Loucy (cell line): Measurements from ENCODE around the gene PRDX1.
"Not testable (repeated sequence)": the region's sequence is repeated elsewhere in the genome, so short reads cannot be mapped to it uniquely, and the experiment has no call there.

Source experiments
- H2AFZ ChIP-seq: fragments of 200-600 bp; sonication (generic); 2 replicates; pipeline ENCODE4 v1.6.0; 2016; ENCODE audit warnings: antibody characterized with exemption, mild to moderate bottlenecking, low read length, moderate library complexity
- H3F3A ChIP-seq: fragments of 200-600 bp; 2 replicates; pipeline ENCODE4 v1.6.0; 2016; ENCODE audit warnings: antibody characterized with exemption, low read depth, mild to moderate bottlenecking
- H3K27me3 ChIP-seq: fragments of 200-600 bp; sonication (generic); 2 replicates; pipeline ENCODE4 v1.6.1; 2014; ENCODE audit warnings: low read length, mild to moderate bottlenecking; ENCODE audit not compliant: insufficient read depth, poor library complexity, severe bottlenecking
- H3K36me3 ChIP-seq: fragments of 200-600 bp; sonication (generic); 2 replicates; pipeline ENCODE4 v1.6.1; 2016; ENCODE audit warnings: low read length; ENCODE audit not compliant: insufficient read depth
- H3K4me1 ChIP-seq: fragments of 200-600 bp; sonication (generic); 2 replicates; pipeline ENCODE4 v1.5.1; 2014; ENCODE audit warnings: low read length, mild to moderate bottlenecking; ENCODE audit not compliant: insufficient read depth, poor library complexity, severe bottlenecking
- H3K4me2 ChIP-seq: fragments of 200-600 bp; sonication (generic); 2 replicates; pipeline ENCODE4 v1.6.0; 2014; ENCODE audit warnings: antibody characterized with exemption, low read length, low read depth, mild to moderate bottlenecking; ENCODE audit not compliant: poor library complexity, severe bottlenecking
- H3K4me3 ChIP-seq: fragments of 200-600 bp; sonication (generic); 2 replicates; pipeline ENCODE4 v1.5.1; 2014; ENCODE audit warnings: low read length, mild to moderate bottlenecking, mixed read lengths; ENCODE audit not compliant: poor library complexity, severe bottlenecking
- H3K79me2 ChIP-seq: fragments of 200-600 bp; sonication (generic); 2 replicates; pipeline ENCODE4 v1.6.1; 2014; ENCODE audit warnings: low read length; ENCODE audit not compliant: insufficient read depth
- H3K9ac ChIP-seq: fragments of 200-600 bp; sonication (generic); 2 replicates; pipeline ENCODE4 v1.6.0; 2014; ENCODE audit warnings: mild to moderate bottlenecking, low read depth, low read length, moderate library complexity; ENCODE audit not compliant: poor library complexity, severe bottlenecking
- H3K9me2 ChIP-seq: fragments of 200-600 bp; sonication (generic); replicated peaks from 2 replicates; pipeline ENCODE4 v1.6.1; 2016; ENCODE audit warnings: low read depth, low read length, mixed read lengths
- H3K9me3 ChIP-seq: fragments of 200-600 bp; sonication (generic); 2 replicates; pipeline ENCODE4 v1.6.1; 2014; ENCODE audit warnings: mild to moderate bottlenecking, antibody characterized with exemption, low read length, low read depth; ENCODE audit not compliant: insufficient read depth
- H4K20me1 ChIP-seq: fragments of 200-600 bp; sonication (generic); 2 replicates; pipeline ENCODE4 v1.6.0; 2014; ENCODE audit warnings: antibody characterized with exemption, low read length, mild to moderate bottlenecking; ENCODE audit not compliant: insufficient read depth, poor library complexity, severe bottlenecking
- CTCF ChIP-seq: fragments of 200-600 bp; sonication (generic); conservative IDR thresholded peaks from 2 replicates; pipeline ENCODE4 v1.5.1; 2014; ENCODE audit warnings: mild to moderate bottlenecking, antibody characterized with exemption, low read length
- EZH2phosphoT487 ChIP-seq: fragments of 200-600 bp; IDR thresholded peaks from 2 replicates; pipeline ENCODE4 v1.6.1; 2018; ENCODE audit warnings: antibody characterized with exemption, mild to moderate bottlenecking, moderate library complexity, borderline replicate concordance

The PRDX1 gene

GRCh38 chr1:45516465-45516864, 5.2 kb downstream of the PRDX1 start:
- Histone ChIP-seq H3K27me3 (no peaks in the 10 kb centered on the region), H4K20me1 (peaks cover 47% of the 10 kb centered on the region), H3K9ac (peak overlapping the region; percentile 57), H3K79me2 (peaks cover 76% of the 10 kb centered on the region), H2AFZ (no peak overlapping the region), H3K9me3 (no peaks in the 10 kb centered on the region), H3K9me2 (no peaks in the 10 kb centered on the region), H3K4me3 (peak overlapping the region; percentile 53), H3K4me1 (peaks cover 46% of the 10 kb centered on the region), H3F3A (no peaks in the 10 kb centered on the region), H3K36me3 (peaks cover 48% of the 10 kb centered on the region), H3K4me2 (peak overlapping the region; percentile 91)
- TF ChIP-seq EZH2phosphoT487 (no peak), CTCF (no peak)

GRCh38 chr1:45516036-45516435, 5.6 kb downstream of the PRDX1 start:
- Histone ChIP-seq H3K4me1 (peaks cover 45% of the 10 kb centered on the region), H3K79me2 (peaks cover 71% of the 10 kb centered on the region)

DNA sequence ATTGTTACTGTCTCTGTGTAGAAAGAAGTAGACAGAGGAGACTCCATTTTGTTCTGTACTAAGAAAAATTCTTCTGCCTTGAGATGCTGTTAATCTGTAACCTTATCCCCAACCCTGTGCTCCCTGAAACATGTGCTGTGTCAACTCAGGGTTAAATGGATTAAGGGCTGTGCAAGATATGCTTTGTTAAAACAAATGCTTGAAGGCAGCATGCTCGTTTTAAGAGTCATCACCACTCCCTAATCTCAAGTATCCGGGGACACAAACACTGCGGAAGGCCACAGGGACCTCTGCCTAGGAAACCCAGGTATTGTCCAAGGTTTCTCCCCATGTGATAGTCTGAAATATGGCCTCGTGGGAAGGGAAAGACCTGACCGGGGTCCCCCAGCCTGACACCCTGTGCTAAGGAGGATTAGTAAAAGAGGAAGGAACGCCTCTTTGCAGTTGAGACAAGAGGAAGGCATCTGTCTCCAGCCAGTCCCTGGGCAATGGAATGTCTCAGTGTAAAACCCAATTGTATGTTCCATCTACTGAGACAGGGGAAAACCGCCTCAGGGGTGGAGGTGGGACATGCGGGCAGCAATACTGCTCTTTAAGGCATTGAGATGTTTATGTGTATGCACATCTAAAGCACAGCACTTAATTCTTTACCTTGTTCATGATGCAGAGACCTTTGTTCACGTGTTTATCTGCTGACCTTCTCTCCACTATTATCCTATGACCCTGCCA, 8.0 kb downstream of the PRDX1 start:
- not testable (repeated sequence) for H3K9ac ChIP-seq, H3K27me3 ChIP-seq, H3F3A ChIP-seq, H3K9me3 ChIP-seq, H2AFZ ChIP-seq, H3K9me2 ChIP-seq, H3K4me2 ChIP-seq, H3K4me3 ChIP-seq
- peaks cover 73% of the 10 kb centered on the region for H3K36me3 ChIP-seq
- peaks cover 38% of the 10 kb centered on the region for H4K20me1 ChIP-seq
- peaks cover 48% of the 10 kb centered on the region for H3K79me2 ChIP-seq
- H3K4me1 ChIP-seq = peaks cover 32% of the 10 kb centered on the region

More at GRCh38 chr1:45516036-45516435, 5.6 kb downstream of the PRDX1 start:
- Histone ChIP-seq H3K9ac (peak overlapping the region; percentile 57), H2AFZ (no peak overlapping the region), H3K36me3 (peaks cover 52% of the 10 kb centered on the region), H3F3A (no peaks in the 10 kb centered on the region), H3K4me2 (peak overlapping the region; percentile 91), H3K27me3 (no peaks in the 10 kb centered on the region), H3K9me3 (no peaks in the 10 kb centered on the region), H3K9me2 (no peaks in the 10 kb centered on the region), H3K4me3 (peak overlapping the region; percentile 53), H4K20me1 (peaks cover 48% of the 10 kb centered on the region)
- TF ChIP-seq CTCF = no peak
- TF ChIP-seq EZH2phosphoT487 = no peak

DNA sequence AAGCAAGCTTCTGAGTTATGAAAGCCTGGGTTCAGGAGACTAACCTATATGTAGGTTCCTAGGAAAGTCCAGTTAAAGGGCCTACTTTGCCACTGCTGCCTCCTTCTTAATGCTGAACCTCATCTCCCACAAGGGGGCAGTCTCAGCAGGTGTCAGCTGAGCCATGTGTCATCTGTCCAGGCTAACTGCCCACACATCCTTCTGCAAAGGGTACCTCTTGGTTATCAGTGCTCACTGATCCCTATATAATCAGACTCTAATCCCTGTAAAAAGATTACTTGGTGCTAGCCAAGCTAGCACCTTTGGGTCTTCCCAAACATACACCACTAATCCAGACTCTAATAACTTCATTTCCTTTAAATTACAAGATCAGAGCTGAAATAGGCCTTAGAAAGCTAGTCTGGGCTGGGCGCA, 9.0 kb downstream of the PRDX1 start:
- H3F3A ChIP-seq = 0 out of 2 replicates have a peak, but pooled peaks cover 4% of the 10 kb centered on the region
- H3K9ac ChIP-seq = no peak overlapping the region
- H2AFZ ChIP-seq = no peak overlapping the region
- H3K4me3 ChIP-seq = no peak overlapping the region
- TF ChIP-seq CTCF = peak; percentile 88
- no peak for TF ChIP-seq EZH2phosphoT487
- H3K79me2 ChIP-seq = peaks cover 38% of the 10 kb centered on the region
- H4K20me1 ChIP-seq = peaks cover 31% of the 10 kb centered on the region
- H3K9me3 ChIP-seq = no peaks in the 10 kb centered on the region
- H3K36me3 ChIP-seq = peaks cover 74% of the 10 kb centered on the region
- peaks cover 25% of the 10 kb centered on the region for H3K4me1 ChIP-seq
- H3K4me2 ChIP-seq = no peak overlapping the region
- H3K9me2 ChIP-seq = no peaks in the 10 kb centered on the region
- H3K27me3 ChIP-seq = no peaks in the 10 kb centered on the region
